IPS DF 4.7 (cell line): ENCODE data around the gene SNX14.

Source experiments
- DNase-seq: peaks from one replicate; pipeline ENCODE4 v3.0.0-alpha.2; 2013; ENCODE audit warnings: low spot score; ENCODE audit errors: extremely low read depth

The SNX14 gene

DNA sequence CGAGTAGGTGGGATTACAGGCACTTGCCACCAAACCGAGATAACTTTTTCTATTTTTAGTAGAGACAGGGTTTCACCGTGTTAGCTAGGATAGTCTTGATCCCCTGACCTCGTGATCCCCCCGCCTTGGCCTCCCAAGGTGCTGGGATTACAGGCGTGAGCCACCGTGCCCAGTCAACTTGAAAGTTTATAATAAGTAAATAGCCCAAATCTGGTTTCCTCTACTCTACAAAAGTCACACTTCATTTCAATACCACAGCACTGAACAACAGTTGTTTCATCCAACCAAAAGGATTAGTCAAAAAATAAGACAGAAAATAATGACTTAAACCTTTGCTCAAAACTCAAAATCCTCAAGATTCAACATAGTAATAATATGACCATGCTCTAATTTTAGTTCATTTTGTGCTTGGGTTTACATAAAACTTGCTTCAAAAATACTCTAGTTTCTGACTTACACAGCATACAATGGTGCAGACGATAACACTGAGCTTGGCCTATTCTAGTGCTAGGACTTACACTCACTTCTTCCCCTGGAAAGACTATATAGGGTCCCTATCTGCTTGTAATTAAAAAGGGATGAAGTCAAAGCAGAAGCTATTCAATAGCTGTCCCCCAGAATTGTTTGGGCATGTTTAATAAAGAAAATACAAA, 87.1 kb downstream of the SNX14 start:
- DNase-seq: no peak

DNA sequence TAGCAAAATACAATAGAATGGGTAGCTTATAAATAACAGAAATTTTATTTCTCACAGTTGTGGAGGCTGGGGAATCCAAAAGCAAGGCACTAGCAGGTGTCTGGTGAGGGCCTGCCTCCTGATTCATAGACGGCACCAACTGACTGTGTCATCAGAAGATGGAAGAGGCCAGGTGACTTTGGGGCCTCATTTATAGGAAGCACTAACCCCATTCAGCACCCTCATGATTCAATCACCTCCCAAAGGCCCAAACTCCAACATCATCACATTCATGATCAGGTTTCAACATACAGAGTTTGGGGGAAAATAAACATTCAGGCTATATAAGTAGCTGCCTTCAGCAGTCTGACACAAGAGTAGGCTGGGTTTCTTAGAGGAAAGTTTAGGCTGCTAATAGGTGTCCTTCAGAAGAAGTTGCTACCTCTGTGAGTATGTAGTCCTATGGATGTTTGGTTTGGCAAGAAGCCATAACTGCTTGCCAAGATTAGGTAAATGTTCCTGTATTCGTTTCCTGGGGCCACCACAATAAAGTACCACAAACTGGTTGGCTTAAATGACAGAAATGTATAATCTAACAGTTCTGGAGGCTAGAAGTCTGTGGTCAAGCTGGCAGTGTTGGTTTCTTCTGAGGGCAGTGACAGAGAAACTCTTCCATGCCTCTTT, 94.9 kb downstream of the SNX14 start:
- no peak for DNase-seq

- no peak for DNase-seq
Measured at GRCh38 chr6:85496856-85497255, 96.8 kb downstream of the SNX14 start.

DNA sequence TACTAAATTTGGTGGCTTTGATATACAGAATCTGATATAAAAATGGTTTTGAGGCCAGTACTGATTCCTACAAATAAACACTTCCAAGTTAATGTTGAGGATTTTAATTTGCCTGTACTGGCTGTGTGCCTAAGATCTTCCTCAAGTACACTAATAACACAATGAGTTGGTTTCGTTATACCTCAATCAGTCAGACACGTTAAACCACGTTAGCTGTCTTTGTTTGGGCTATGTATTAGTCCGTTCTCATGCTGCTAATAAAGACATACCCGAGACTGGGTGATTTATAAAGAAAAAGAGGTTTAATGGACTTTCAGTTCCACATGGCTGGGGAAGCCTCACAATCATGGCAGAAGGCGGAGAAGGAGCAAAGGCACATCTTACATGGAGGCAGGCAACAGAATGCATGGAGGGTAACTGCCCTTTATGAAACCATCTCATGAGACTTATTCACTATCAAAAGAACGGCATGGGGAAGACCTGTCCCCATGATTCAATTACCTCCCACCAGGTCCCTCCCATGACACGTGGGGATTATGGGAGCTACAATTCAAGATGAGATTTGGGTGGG, 97.6 kb downstream of the SNX14 start:
- no peak for DNase-seq

DNA sequence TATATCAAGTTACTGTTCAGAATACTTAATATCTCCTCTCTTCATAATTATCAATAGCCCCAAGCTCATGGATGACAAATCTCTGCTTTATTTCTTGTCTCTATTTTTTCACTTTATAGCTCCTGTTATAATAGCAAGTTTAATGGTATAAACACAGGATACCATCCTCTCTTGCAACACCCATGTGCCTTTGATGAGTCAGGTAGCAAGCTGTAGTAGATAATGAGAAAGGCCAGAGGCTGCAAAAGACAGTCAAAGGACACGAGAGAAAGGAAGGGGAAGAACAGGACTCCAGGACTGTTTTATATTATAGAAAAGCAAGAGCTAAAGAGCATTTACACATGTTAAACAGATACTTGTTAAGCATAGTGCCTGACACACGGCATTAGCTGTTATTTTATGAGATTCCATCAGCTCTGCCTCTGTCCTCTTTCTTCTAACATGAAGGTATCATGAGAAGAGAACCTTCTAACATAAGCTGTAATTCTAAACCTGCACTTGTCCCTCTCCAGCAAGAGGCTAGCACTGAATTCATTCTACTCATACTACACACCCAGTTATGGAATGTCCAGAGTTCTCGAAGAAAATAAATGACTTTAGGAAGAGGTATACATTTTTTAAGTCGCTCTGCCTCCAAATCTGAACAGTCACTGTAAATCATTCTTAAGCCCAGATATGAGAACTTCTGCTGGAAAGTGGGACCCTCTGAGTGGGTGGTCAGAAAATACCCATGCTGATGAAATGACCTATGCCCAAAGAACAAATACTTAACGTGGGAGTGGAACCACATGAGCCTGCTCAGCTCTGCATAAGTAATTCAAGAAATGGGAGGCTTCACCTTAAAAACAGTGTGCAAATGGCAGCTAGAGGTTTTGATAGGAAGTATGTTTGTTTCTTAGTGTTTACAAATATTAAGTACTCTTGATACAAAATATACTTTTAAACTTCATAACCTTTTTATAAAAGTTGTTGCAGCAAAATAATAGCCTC, 98.8 kb downstream of the SNX14 start:
- no peak for DNase-seq

DNA sequence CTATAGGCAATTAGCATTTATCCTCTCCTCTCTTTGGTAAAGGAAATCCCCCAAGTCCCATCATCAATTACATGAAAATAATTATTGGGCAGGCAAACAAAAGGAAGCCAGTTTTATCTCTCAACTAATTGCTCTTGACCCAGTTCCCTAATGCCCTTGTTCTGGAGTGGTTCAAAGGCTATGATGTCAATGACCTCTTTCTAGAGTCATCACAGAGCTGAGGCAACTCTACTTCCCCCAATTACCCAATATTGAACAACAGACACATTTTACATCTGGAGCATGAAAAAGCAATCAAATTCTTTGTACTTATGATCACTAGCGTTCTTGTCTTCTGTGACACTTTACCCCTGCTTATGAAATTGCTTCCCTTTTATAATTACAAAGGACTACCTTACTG, 100.3 kb downstream of the SNX14 start:
- no peak for DNase-seq

DNA sequence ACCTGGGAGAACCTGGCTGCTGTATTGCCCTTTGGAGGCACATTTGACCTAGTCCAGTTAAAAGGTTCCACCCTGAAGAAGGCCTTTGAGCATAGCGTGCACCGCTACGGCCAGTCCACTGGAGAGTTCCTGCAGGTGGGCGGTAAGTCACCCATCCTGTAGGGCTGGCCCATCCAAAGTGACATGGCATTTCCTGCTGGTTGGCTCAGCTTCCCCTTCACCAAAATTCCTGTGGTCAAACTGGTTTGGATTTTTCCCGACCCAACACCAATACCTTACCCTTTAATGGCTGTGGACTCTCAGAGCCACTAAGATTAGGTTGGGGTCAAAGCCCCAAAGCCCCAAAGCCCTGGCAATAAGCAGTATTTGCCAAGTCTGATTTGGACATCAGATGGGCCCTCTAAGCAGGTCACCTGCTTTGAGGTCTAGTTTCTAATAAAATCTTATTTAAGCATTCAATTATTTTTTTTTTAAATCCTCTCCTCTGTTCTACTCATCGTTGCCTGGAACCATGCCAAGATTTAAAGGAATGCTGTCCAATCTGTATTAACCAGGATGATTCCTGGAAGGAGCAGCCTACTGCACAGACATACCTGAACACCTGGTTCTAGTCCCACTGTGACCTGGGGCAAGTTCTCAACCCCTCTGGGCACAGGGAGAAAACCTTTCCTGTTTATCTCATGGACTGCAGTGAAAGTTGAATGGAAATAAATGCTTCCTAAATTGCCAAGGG, 103.0 kb downstream of the SNX14 start:
- no peak for DNase-seq

- DNase-seq: no peak
Measured at GRCh38 chr6:85484948-85485347, 108.7 kb downstream of the SNX14 start.

GRCh38 chr6:85483846-85484245, 109.8 kb downstream of the SNX14 start:
- no peak for DNase-seq

- no peak for DNase-seq
Measured at GRCh38 chr6:85482905-85483700, 110.6 kb downstream of the SNX14 start.

GRCh38 chr6:85482206-85482904, 111.3 kb downstream of the SNX14 start:
- DNase-seq: no peak

- DNase-seq: no peak
Measured at GRCh38 chr6:85479208-85479607, 114.5 kb downstream of the SNX14 start.

GRCh38 chr6:85476532-85476931, 117.1 kb downstream of the SNX14 start:
- no peak for DNase-seq

DNA sequence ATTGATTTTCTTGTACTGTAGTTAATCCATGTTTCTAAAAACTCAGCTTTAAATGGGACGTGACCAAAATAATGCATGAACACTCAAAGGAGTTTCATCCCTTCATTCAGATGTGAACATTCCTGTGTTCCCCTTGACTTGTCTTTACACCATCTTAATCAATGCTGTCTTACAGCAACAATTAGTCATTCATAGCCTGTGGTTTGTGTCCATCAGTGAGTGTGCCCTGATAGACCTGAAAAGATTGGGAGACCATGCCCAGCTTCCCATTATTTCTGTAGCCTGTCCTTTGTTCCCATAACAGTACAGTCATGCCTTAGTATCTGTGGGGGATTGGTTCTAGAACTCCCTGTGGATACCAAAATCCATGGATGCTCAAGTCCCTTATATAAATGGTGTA, 119.9 kb downstream of the SNX14 start:
- no peak for DNase-seq

- DNase-seq: no peak
Measured at GRCh38 chr6:85472744-85473143, 120.9 kb downstream of the SNX14 start.

- no peak for DNase-seq
Measured at GRCh38 chr6:85470023-85470410, 123.6 kb downstream of the SNX14 start.

GRCh38 chr6:85469276-85470022, 124.2 kb downstream of the SNX14 start:
- DNase-seq: no peak

DNA sequence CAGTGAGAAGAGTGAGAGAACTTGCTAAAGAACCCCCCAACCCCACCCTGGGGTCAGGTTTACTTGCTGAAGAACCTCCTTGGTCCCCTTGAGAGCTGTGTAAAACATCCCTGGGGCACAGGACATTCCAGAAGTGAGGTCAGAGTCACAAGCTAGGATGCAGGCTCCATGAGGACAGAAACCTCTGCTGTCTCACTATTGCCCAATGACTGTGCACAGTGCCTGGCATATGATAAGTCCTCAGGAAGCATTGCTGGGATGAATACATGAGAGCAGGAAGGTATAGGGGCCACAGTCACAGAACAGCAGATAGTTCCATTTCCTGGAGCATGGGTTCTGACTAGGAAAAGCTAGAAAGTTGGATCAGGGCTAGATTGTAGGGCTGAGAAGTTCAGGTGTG, 125.3 kb downstream of the SNX14 start:
- DNase-seq: no peak

DNA sequence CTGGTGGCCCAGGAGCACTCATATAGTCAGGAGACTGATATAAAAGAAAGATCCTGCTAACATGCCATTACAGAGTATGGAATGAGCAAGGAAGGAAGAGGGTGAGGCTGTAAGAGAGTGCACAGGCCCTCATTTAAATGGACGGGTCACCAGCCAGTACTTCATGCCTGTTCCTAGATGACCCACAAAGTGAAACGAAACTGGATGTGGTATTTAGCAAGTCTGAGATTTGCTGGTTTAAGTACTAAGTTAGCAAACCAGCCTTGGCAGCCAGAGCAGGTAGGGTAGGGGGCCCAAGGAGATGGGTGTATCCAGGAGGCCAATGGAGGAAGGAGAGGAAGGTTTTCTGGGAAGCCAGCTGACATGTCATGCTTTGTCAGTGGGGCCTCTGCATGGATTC, 127.9 kb downstream of the SNX14 start:
- DNase-seq: no peak
